PC-9 (cell line): Measurements from ENCODE around the gene MFAP3.

ENCODE experiments used
- CTCF ChIP-seq: fragments of 200-600 bp; sonication (generic); conservative IDR thresholded peaks from 2 replicates; pipeline ENCODE4 v1.6.1; 2017; ENCODE audit warnings: mixed run types, antibody characterized with exemption, mild to moderate bottlenecking, moderate library complexity
- EZH2 ChIP-seq: fragments of 200-600 bp; sonication (generic); IDR thresholded peaks from 2 replicates; pipeline ENCODE4 v1.8.0; 2017; ENCODE audit warnings: antibody characterized with exemption, low read depth

GRCh38 chr5:154038707-154039457 lies at the start of gene MFAP3, which contains the start of gene FAM114A2:
- no peak for TF ChIP-seq CTCF
- no peak for TF ChIP-seq EZH2
